ENCODE measurements around the gene CTTNBP2NL.
A peak's percentile ranks its signal among the peaks of the same experiment; 100 is the strongest.

Gene CTTNBP2NL

GRCh38 chr1:112359961-112360767 lies 35.9 kb upstream of the CTTNBP2NL start:
- TF ChIP-seq, protein P1, sequence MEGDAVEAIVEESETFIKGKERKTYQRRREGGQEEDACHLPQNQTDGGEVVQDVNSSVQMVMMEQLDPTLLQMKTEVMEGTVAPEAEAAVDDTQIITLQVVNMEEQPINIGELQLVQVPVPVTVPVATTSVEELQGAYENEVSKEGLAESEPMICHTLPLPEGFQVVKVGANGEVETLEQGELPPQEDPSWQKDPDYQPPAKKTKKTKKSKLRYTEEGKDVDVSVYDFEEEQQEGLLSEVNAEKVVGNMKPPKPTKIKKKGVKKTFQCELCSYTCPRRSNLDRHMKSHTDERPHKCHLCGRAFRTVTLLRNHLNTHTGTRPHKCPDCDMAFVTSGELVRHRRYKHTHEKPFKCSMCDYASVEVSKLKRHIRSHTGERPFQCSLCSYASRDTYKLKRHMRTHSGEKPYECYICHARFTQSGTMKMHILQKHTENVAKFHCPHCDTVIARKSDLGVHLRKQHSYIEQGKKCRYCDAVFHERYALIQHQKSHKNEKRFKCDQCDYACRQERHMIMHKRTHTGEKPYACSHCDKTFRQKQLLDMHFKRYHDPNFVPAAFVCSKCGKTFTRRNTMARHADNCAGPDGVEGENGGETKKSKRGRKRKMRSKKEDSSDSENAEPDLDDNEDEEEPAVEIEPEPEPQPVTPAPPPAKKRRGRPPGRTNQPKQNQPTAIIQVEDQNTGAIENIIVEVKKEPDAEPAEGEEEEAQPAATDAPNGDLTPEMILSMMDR (IDR thresholded peaks at IDR 0.05) = no peak
- peak overlapping the region; percentile 64 for H3K4me3 ChIP-seq
- peak overlapping the region; percentile 50 to 89 for H3K27ac ChIP-seq
- peak; percentile 80 for DNase-seq (ENCODE audit: low spot score)

- DNase-seq (ENCODE audit: low spot score) = no peak
- no peak overlapping the region for H3K27ac ChIP-seq
- no peak overlapping the region for H3K4me3 ChIP-seq
- TF ChIP-seq, protein P1 (IDR thresholded peaks at IDR 0.05) = no peak
Observed at GRCh38 chr1:112363636-112364035, 32.4 kb upstream of the CTTNBP2NL start.

GRCh38 chr1:112368198-112368597 lies 27.8 kb upstream of the CTTNBP2NL start:
- Histone ChIP-seq H3K4me3 (no peak overlapping the region), H3K27ac (no peak overlapping the region)
- no peak for DNase-seq (ENCODE audit: low spot score)
- TF ChIP-seq, protein P1 (IDR thresholded peaks at IDR 0.05) = no peak

DNA sequence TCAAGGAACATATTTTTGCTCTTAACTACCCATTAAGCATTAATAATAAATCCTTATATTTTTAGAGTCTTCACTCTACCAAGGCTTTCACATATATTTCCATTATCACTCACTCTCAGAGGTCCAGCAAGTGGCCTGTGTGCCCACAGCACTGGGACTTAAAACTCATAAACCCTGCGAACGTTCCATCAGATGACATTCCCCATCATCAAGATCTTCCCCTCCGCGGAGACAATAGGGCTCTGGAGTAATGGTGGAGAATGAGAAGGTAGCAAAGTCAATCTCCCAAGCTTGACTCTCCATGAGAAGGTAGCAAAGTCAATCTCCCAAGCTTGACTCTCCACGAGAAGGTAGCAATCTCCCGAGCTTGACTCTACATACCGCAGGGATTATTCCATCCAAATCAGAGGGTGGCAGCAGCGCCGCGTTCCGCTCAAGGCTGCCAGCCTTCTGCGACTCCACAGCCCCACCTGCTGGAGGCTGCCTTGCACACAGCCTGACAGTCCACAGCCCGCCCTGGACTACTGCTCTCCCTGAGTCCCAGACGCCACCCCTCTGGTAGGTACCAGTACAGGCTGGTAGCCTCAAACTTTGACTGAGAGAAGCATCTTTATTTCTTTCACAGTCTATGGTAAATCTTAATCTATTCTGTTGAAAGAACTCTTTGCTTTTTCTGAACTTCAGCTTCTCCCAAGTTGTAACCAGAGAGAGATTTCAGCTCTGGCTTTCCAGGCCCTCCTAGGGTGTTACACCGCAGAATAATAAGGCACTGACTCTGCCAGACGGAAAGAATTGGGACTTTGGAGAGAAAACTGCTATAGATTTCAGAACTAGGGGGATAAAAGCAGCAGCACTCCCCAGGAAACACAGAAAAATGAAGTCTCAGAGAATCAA lies 26.4 kb upstream of the CTTNBP2NL start:
- H3K27ac ChIP-seq = no peak overlapping the region
- H3K4me3 ChIP-seq = peak overlapping the region; percentile 53
- TF ChIP-seq, protein P1 (IDR thresholded peaks at IDR 0.05) = peak; percentile 91
- peak; percentile 90 for DNase-seq (ENCODE audit: low spot score)

- no peak for DNase-seq (ENCODE audit: low spot score)
- TF ChIP-seq, protein P1 (IDR thresholded peaks at IDR 0.05) = no peak
- no peak overlapping the region for H3K27ac ChIP-seq
- no peak overlapping the region for H3K4me3 ChIP-seq
Observed at GRCh38 chr1:112370996-112371395, 25.0 kb upstream of the CTTNBP2NL start.

DNA sequence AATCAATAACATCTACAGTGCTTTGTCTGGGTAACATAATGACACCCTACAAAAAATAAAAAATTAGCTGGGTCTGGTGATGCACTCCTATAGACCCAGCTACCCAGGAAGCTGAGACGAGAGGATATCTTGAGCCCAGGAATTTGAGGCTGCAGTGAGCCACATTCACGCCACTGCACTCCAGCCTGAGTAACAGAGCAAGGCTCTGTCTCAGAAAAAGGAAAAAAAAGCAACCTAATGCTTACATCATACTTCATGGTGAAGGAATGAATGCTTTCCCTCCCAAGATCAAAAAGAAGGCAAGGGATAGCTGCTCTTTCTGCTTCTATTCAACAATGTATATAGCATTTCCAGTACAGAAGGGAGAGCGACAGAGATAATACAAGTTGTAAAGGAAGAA lies 24.2 kb upstream of the CTTNBP2NL start:
- no peak overlapping the region for H3K27ac ChIP-seq
- no peak overlapping the region for H3K4me3 ChIP-seq
- no peak for DNase-seq (ENCODE audit: low spot score)
- TF ChIP-seq, protein P1 (IDR thresholded peaks at IDR 0.05) = no peak
